ES-I3 (cell line): ENCODE data around the gene FTCD.
"Not testable (repeated sequence)": the region's sequence is repeated elsewhere in the genome, so short reads cannot be mapped to it uniquely, and the experiment has no call there.

ENCODE experiments used
- H3K36me3 ChIP-seq: 2 replicates; pipeline ENCODE4 v1.6.1; 2013; ENCODE audit warnings: mild to moderate bottlenecking, low read length, control low read depth, moderate library complexity; ENCODE audit not compliant: insufficient read depth
- H3K4me1 ChIP-seq: 2 replicates; pipeline ENCODE4 v1.6.1; 2013; ENCODE audit warnings: mild to moderate bottlenecking, control low read depth, low read length; ENCODE audit not compliant: insufficient read depth
- H3K9ac ChIP-seq: 2 replicates; pipeline ENCODE4 v1.6.1; 2013; ENCODE audit warnings: low read depth, mild to moderate bottlenecking, low read length, moderate library complexity
- H3K9me3 ChIP-seq: 2 replicates; pipeline ENCODE4 v1.6.1; 2013; ENCODE audit warnings: mild to moderate bottlenecking, low read length, moderate library complexity; ENCODE audit not compliant: control insufficient read depth, insufficient read depth

FTCD gene

GRCh38 chr21:46181953-46182547 is 26.7 kb upstream of the FTCD start:
- Histone ChIP-seq H3K9me3 (no peaks in the 10 kb centered on the region), H3K4me1 (0 out of 2 replicates have a peak, but pooled peaks cover 7% of the 10 kb centered on the region), H3K9ac (no peak overlapping the region), H3K36me3 (no peaks in the 10 kb centered on the region)

- Histone ChIP-seq H3K9ac (no peak overlapping the region), H3K36me3 (no peaks in the 10 kb centered on the region), H3K4me1 (0 out of 2 replicates have a peak, but pooled peaks cover 7% of the 10 kb centered on the region), H3K9me3 (no peaks in the 10 kb centered on the region; the same call in 1 of the 2 replicates)
Observed at GRCh38 chr21:46181436-46181835, 26.1 kb upstream of the FTCD start.

- H3K9ac ChIP-seq: no peak overlapping the region
- H3K4me1 ChIP-seq: 0 out of 2 replicates have a peak, but pooled peaks cover 7% of the 10 kb centered on the region
- no peaks in the 10 kb centered on the region for H3K36me3 ChIP-seq
- H3K9me3 ChIP-seq: no peaks in the 10 kb centered on the region; the same call in 1 of the 2 replicates
Observed at GRCh38 chr21:46180778-46181391, 25.5 kb upstream of the FTCD start.

- H3K9me3 ChIP-seq: no peaks in the 10 kb centered on the region; the same call in 1 of the 2 replicates
- H3K4me1 ChIP-seq: 0 out of 2 replicates have a peak, but pooled peaks cover 7% of the 10 kb centered on the region
- H3K9ac ChIP-seq: no peak overlapping the region
- H3K36me3 ChIP-seq: no peaks in the 10 kb centered on the region
Observed at GRCh38 chr21:46180079-46180722, 24.8 kb upstream of the FTCD start.

- Histone ChIP-seq H3K4me1 (0 out of 2 replicates have a peak, but pooled peaks cover 7% of the 10 kb centered on the region), H3K9ac (no peak overlapping the region), H3K9me3 (no peaks in the 10 kb centered on the region; the same call in 1 of the 2 replicates), H3K36me3 (no peaks in the 10 kb centered on the region)
Observed at GRCh38 chr21:46179708-46180078, 24.3 kb upstream of the FTCD start.

GRCh38 chr21:46178961-46179360 is 23.6 kb upstream of the FTCD start:
- no peaks in the 10 kb centered on the region; the same call in 1 of the 2 replicates for H3K9me3 ChIP-seq
- H3K4me1 ChIP-seq: 0 out of 2 replicates have a peak, but pooled peaks cover 7% of the 10 kb centered on the region
- H3K36me3 ChIP-seq: no peaks in the 10 kb centered on the region
- H3K9ac ChIP-seq: no peak overlapping the region

- not testable (repeated sequence) for H3K9me3 ChIP-seq, H3K36me3 ChIP-seq, H3K4me1 ChIP-seq, H3K9ac ChIP-seq
Observed at GRCh38 chr21:46176443-46177129, 21.2 kb upstream of the FTCD start.

- H3K9ac ChIP-seq: no peak overlapping the region
- no peaks in the 10 kb centered on the region; the same call in 1 of the 2 replicates for H3K9me3 ChIP-seq
- no peaks in the 10 kb centered on the region for H3K4me1 ChIP-seq
- H3K36me3 ChIP-seq: no peaks in the 10 kb centered on the region
Observed at GRCh38 chr21:46173573-46173972, 18.2 kb upstream of the FTCD start.

- Histone ChIP-seq H3K9ac (no peak overlapping the region), H3K4me1 (no peaks in the 10 kb centered on the region), H3K36me3 (no peaks in the 10 kb centered on the region), H3K9me3 (no peaks in the 10 kb centered on the region; the same call in 1 of the 2 replicates)
Observed at GRCh38 chr21:46172863-46173528, 17.6 kb upstream of the FTCD start.

GRCh38 chr21:46171996-46172862 is 16.9 kb upstream of the FTCD start:
- no peaks in the 10 kb centered on the region for H3K4me1 ChIP-seq
- H3K9ac ChIP-seq: no peak overlapping the region
- H3K9me3 ChIP-seq: no peaks in the 10 kb centered on the region; the same call in 1 of the 2 replicates
- no peaks in the 10 kb centered on the region for H3K36me3 ChIP-seq

- Histone ChIP-seq H3K36me3 (no peaks in the 10 kb centered on the region), H3K9ac (no peak overlapping the region), H3K4me1 (no peaks in the 10 kb centered on the region), H3K9me3 (no peaks in the 10 kb centered on the region)
Observed at GRCh38 chr21:46171585-46171984, 16.2 kb upstream of the FTCD start.

GRCh38 chr21:46170436-46171193 is 15.2 kb upstream of the FTCD start:
- not testable (repeated sequence) for H3K9me3 ChIP-seq, H3K4me1 ChIP-seq, H3K36me3 ChIP-seq, H3K9ac ChIP-seq
